Activated T-cell treated with anti-CD3 and anti-CD28 coated beads for 24 hours (primary cell): Measurements from ENCODE around the gene CNPY3.

ENCODE experiments used
- DNase-seq: peaks from one replicate; pipeline ENCODE4 v3.0.0-alpha.2; 2020; ENCODE audit warnings: low read depth

Gene CNPY3

GRCh38 chr6:42960243-42961019, 31.2 kb downstream of the CNPY3 start, which contains the start of gene GNMT:
Gene GNMT (plus strand): TSS chr6:42960754. CDS start chr6:42960768, 14 bp downstream.
- no peak for DNase-seq

DNA sequence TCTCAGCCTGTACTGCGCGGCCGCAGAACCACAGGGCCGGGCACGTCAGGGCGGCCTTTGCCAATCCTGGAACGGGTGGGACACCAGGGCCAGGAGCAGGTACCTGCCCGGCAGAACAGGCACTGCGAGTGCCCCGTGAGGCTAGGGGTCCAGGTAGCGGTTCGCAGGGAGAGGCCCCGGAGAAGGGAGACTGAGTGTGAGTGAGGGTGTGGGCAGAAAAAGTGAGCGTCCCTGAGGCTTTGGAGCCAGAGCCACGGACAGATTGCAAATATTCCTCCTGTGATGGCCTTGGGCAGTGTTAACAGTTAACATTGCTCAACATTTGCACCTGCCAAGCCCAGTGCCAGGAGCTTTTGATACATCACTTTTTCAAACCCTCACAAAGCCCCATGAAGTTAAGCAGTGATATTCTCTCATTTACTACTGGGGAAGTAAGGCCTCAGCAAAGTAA, 31.8 kb downstream of the CNPY3 start:
- DNase-seq: no peak

GRCh38 chr6:42962096-42962495, 32.8 kb downstream of the CNPY3 start:
- DNase-seq: no peak

DNA sequence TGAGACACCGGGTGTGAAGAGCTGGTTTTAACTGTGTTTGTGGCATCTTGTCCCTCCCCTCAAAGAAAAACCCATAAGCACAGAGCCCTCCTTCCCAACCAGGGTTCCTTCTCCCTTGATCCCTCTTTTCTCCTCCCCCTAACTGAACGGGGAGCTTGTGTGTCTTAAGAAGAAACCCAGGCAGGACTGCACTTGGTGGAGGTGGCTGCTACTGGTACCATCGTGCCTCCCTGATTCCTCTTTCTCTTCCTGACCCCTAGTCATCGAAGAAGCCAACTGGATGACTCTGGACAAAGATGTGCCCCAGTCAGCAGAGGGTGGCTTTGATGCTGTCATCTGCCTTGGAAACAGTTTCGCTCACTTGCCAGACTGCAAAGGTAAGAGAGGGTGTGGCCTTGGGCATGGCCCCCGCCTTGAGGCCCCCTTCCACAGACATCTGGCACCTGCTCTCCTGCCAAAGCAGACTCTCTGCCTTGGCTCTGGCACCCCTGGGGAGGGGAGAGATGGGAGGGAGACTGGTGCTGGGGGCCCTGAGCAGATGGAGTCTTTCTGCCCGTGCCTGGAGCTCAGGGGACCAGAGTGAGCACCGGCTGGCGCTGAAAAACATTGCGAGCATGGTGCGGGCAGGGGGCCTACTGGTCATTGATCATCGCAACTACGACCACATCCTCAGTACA, 33.4 kb downstream of the CNPY3 start:
- DNase-seq: no peak

DNA sequence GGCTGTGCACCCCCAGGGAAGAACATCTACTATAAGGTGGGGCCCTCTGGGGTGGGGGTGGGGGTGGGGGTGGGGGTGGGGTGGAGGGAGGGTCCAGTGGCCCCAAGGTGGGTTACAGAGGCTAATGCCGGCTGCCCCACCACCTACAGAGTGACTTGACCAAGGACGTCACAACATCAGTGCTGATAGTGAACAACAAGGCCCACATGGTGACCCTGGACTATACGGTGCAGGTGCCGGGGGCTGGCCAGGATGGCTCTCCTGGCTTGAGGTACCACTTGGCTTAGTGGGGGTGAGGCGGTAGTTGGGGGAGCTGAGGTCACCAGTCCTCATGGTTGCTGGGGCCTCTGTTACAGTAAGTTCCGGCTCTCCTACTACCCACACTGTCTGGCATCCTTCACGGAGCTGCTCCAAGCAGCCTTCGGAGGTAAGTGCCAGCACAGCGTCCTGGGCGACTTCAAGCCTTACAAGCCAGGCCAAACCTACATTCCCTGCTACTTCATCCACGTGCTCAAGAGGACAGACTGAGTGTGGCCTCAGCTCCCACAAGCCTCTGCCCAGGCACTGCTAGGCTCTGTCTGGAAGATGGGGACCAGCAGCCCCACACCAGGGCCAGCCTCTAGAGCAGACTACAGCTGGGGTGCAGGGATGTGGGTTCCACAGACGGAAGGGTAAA, 34.0 kb downstream of the CNPY3 start:
- DNase-seq: no peak

- no peak for DNase-seq
Measured at GRCh38 chr6:42963855-42964605, 34.8 kb downstream of the CNPY3 start.

DNA sequence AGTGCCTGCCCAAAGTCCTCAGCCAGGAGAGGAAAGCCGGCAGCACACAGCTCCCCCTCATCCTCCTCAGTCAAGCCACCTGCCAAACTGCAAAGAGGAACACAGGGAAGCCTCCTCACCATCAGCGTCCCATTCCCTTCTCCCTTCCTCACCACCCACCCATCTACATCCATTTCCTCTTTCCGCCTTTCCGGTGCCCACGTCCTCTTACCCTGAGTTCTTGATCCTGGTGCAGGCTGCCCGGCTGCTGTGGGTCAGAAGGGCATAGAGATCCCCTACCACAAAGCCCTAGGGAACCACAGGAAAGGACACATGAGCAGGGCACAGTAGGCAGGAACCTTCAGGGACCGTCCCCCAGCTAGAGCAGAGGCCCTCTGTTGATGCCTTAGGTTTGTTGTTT, 37.3 kb downstream of the CNPY3 start:
- no peak for DNase-seq

DNA sequence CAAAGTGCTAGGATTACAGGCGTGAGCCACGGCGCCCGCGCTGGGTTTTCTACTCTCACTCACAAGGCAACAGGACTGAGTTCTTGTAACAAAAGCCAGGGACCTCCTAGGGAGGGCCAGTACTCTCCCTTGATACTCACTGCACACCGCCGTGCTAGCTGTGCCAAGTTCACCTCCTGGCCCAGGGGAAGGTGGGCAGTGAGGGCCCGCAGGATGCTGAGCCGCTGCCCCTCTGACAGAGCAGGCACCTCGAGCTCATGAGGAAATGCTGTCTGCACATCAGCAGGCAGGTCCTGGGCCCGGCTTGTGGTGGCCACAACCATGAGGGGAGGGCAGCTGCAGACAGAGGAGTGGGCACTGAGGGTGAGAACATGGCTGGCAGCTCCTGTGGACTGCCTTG, 37.9 kb downstream of the CNPY3 start:
- no peak for DNase-seq

GRCh38 chr6:42968126-42968701, 38.9 kb downstream of the CNPY3 start:
- no peak for DNase-seq

DNA sequence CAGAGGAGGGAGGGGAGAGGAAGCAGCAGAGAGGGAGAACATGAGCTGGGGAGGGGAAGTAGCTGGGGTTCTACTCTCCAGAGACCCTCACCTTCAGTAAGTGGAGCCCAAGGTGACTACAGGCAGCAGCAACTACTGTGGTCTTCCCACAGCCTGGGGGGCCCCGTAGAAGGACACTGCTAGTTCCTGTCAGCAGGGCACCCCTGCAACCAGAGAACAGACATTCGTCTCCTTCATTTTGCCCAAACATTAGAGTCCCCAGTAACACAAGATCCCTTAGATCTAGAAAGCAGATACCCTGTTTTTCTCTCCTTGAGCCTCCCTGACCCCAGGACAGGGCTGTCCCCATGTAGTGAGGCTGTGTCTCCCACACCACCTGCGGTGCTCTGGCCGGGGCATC, 39.5 kb downstream of the CNPY3 start:
- DNase-seq: no peak

DNA sequence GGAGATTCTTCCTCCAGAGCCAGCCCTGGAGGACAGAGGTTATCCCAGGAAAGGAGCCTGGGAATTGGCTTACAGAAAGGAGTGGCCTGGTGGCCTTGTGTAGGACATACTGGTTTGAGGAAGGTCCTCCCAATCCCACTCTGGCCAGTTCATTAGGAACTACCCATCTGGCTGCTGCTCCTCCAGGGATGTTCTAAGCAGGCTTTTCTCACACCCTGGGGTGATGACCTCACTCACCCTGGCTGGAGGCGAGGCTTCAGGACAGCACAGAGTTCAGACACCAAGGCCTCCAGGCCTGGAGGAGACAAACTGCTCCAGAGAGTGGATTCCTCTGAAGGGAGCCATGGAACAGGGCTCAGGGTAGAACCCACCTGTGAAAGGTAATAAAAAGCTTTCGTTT, 40.2 kb downstream of the CNPY3 start:
- DNase-seq: no peak

DNA sequence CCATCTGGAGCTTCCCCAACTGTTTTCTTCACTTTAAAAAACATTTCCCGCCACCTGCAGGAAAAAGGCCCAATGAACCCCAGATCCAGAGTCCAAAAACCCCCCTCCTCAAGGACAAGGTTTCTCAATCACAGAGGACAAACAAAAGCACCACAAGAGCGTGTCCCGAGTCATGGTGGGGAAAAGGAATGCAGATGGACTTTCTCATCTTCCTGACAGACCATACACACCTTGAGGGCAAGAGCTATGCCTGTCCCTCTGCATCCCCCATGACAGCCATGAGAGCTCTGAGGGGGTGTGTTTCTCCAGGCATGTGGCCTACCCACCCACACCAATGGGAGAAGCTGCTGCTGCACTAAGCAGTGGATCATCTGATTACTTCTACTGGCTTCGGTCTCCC, 40.7 kb downstream of the CNPY3 start:
- no peak for DNase-seq

GRCh38 chr6:42970871-42971612, 41.8 kb downstream of the CNPY3 start:
- no peak for DNase-seq

DNA sequence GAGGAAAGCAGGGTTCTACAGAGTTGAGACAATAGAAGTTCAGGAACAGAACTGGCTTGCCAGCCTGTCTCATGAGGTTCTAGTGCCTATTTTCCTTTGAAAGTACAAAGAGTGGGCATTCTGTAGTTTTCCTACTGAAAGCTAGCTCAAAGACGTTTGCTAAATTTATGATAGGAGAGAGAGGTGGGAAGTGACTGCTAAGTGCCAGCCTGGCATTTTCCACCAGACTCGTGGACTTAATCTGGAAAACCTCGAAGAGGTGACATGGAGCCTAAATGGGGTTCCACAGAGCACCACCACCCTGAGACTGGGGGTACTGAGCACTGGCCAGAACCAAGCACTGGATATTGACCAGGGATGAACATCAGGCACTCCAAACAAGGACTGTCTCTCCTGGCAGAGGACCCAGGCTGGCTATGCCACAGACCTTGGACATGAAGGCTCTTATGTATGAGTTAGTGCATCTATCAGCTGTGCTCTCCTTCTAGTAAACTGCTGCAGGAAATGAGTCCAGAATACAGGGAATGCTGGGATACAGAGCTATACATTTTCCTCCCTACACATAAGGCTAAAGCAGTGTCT, 42.6 kb downstream of the CNPY3 start:
- no peak for DNase-seq

- no peak for DNase-seq
Measured at GRCh38 chr6:42973926-42974325, 44.6 kb downstream of the CNPY3 start.

DNA sequence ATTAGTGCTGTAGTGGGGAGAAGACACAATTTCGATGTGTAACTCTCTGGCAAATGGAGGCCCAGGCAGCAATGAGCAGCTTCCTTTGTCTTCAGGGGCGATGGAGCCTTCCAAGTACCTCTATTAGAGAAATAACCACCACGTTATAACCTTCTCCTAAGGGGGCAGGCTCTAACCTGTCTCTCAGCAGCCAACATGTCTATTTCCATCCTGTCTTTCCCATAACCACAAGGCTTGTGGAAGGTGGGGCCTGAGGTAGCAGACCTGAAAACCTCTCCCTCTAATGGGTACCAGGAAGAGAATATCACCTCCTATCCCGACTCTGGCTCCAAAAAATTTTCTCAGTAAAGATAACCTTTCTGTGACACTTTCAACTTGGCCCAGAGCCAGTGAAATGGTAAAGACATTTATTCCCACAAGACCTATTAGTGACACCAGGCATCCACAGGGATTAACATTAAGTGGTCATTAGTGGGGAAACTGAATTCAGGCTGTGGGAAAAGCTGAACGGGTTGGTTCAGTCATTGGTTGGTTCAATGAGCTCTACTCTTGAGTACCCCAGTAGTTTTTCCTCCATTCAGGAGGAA, 45.7 kb downstream of the CNPY3 start:
- DNase-seq: no peak

GRCh38 chr6:42978487-42978838, 49.2 kb downstream of the CNPY3 start:
- no peak for DNase-seq

DNA sequence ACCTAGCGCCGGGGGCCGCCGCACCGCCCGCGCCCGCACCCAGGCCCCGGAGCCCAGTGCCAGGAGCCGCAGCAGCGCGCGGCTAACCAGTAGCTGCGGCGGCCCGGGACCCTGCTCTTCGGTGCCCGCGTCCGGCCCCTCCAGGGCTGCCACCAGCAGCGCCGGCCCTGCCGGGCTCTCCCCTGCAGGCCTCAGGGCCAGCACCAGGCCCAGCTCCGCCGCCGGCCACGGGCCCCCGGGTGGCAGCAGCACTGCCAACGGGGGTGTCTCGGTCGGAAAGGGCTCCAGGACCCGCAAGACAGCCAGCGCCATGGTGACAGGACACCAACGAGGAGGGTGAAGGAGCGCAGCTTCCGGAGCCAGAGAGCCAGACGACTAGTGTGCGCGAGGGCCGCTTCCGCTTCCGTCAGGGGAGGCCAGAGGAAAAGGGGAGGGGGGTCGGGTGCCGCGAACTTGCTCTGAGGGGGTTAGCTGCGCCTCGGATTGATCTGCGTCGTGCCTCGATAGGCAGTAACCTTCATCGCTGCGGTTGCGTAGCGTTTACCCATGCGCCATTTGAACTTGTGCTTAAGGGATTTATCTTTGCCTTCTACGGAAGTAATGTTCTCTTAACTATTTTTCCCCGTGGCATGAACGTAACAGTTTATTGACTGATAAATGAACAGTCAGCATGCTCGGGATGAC, 49.7 kb downstream of the CNPY3 start, which contains the start of gene PEX6:
PEX6 (minus strand) TSS at position 343 of the 684 bp plus-strand sequence; CDS start at position 312, 31 bp downstream.
- DNase-seq: peak; percentile 90

- no peak for DNase-seq
Measured at GRCh38 chr6:42979523-42980177, 50.4 kb downstream of the CNPY3 start.
